Stomach (tissue), 9 donors: ENCODE results near the gene GRAMD2A. TPM values are rescaled to one million over a fixed set of nuclear protein-coding genes. Genes with fewer than 3 reads are reported as not detected.
A peak's percentile ranks its signal among the peaks of the same experiment; 100 is the strongest.

ENCODE experiments used
- DNase-seq, 2 donors: peaks; one replicate each; pipeline versions ENCODE4 v3.0.0 to v3.0.0-alpha.2; 2013 to 2019
- H3K27ac ChIP-seq, 5 donors: fragments of 200-600 bp in 4 of 5; sonication (generic) in 4 of 5; one replicate each; pipeline ENCODE4 v1.5.1; 2013 to 2019; ENCODE audit warnings: mild to moderate bottlenecking in 1 of 5, moderate library complexity in 1 of 5
- H3K27me3 ChIP-seq, 3 donors: fragments of 200-600 bp; sonication (generic); one replicate each; pipeline ENCODE4 v1.5.1; 2017 to 2019; ENCODE audit warnings: mixed run types in 1 of 3
- H3K36me3 ChIP-seq, 4 donors: fragments of 200-600 bp; sonication (generic); 1 replicate in 3 of 4; 2 replicates in 1 of 4; pipeline ENCODE4 v1.5.1; 2016 to 2019
- H3K4me1 ChIP-seq, 4 donors: fragments of 200-600 bp; sonication (generic); one replicate each; pipeline ENCODE4 v1.5.1; 2016 to 2019
- H3K4me3 ChIP-seq, 4 donors: fragments of 200-600 bp; sonication (generic) in 3 of 4; one replicate each; pipeline ENCODE4 v1.5.1; 2016 to 2019; ENCODE audit warnings: mild to moderate bottlenecking in 1 of 4
- H3K9me3 ChIP-seq, 4 donors: fragments of 200-600 bp; sonication (generic); one replicate each; pipeline ENCODE4 v1.5.1; 2016 to 2019
- EP300 ChIP-seq: sonication (generic); formaldehyde crosslinking; IDR thresholded peaks from one replicate; pipeline ENCODE4 v1.6.1; 2017; ENCODE audit warnings: antibody characterized with exemption
- POLR2A ChIP-seq, 4 donors: fragments of 450-650 bp; IDR thresholded peaks; one replicate each; pipeline ENCODE4 v1.6.1; 2016; ENCODE audit warnings: antibody characterized with exemption in 4 of 4, control low read depth in 2 of 4, mild to moderate bottlenecking in 1 of 4, moderate library complexity in 1 of 4
- POLR2AphosphoS5 ChIP-seq, 3 donors: sonication (generic); formaldehyde crosslinking; IDR thresholded peaks; one replicate each; pipeline ENCODE4 v1.6.1; 2016; ENCODE audit warnings: antibody characterized with exemption in 3 of 3
- WGBS, 5 donors: extraction: QIAGEN DNeasy Blood & Tissue Kit in 3 of 5; methylation state at CpG; one replicate each; pipeline versions ENCODE4 v1.1.5 to v1.1.7; 2013 to 2018; 5-methylcytosine and 5-hydroxymethylcytosine counted together
- intact Hi-C: fragments of 100-400 bp; cut with DNase I; formaldehyde crosslinking; loops from one replicate; pipeline ENCODE4 v1.15.1; 2023; ENCODE audit warnings: low total_unique reads
- polyA plus RNA-seq, 3 donors: library from polyadenylated mRNA; stranded (reverse); fragments of 200-250 nt; gene quantifications; one replicate each; pipeline ENCODE4 v1.2.3, GENCODE V29; 2013
- total RNA-seq, 5 donors: library from RNA; depleted of rRNA; stranded (reverse); fragments of >200 nt; gene quantifications; one replicate each; pipeline versions ENCODE4 v1.1.0 to v1.2.3, GENCODE V29; 2014 to 2016
- TF ChIP-seq, protein P1 (sequence below), 7 experiments: fragments of 450-650 bp in 4 of 7; fragments of 200-600 bp in 3 of 7; sonication (generic) in 3 of 7; IDR thresholded peaks; one replicate each; pipeline ENCODE4 v1.5.1; 2016 to 2019; ENCODE audit warnings: antibody characterized with exemption in 7 of 7, control low read depth in 2 of 7, mild to moderate bottlenecking in 1 of 7
- donor health status: healthy with polysubstance abuse.
- donor health status: Bipolar disorder and iron deficiency.
- donor health status: healthy.

The GRAMD2A gene
- total and polyA plus RNA-seq, 8 donors = 0.29 to 0.92 (median 0.59) TPM; not detected in 4

DNA sequence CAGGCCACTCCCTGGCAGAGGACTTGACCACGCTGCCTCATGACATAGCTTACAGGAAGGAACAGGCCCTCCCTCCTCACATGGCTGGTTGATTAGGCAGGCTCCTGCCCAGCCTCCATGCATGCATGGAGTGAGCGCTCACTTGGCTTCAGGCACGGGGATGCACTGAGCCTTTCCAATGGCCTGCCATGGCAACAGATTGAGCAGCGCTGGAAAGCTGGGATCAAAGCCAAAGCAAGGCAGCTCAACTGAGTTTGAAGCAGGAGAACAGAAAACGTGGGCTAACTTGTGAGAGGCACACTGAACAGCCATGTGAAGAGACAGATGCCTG lies 5.9 kb upstream of the GRAMD2A start:
- Histone ChIP-seq H3K4me1 (peaks cover 8 to 35% (median 14%) of the 10 kb centered on the region in 4 donors), H3K27me3 (no peaks in the 10 kb centered on the region), H3K27ac (peak overlapping the region in 4 of 5 donors; percentile 8 to 69 (median 58)), H3K9me3 (no peaks in the 10 kb centered on the region), H3K36me3 (peaks cover 84 to 100% (median 99%) of the 10 kb centered on the region in 4 donors), H3K4me3 (no peak overlapping the region)
- peak; percentile 27 to 77 (median 62) for TF ChIP-seq POLR2AphosphoS5 (IDR thresholded peaks at IDR 0.05)
- no peak for TF ChIP-seq EP300
- TF ChIP-seq, protein P1, sequence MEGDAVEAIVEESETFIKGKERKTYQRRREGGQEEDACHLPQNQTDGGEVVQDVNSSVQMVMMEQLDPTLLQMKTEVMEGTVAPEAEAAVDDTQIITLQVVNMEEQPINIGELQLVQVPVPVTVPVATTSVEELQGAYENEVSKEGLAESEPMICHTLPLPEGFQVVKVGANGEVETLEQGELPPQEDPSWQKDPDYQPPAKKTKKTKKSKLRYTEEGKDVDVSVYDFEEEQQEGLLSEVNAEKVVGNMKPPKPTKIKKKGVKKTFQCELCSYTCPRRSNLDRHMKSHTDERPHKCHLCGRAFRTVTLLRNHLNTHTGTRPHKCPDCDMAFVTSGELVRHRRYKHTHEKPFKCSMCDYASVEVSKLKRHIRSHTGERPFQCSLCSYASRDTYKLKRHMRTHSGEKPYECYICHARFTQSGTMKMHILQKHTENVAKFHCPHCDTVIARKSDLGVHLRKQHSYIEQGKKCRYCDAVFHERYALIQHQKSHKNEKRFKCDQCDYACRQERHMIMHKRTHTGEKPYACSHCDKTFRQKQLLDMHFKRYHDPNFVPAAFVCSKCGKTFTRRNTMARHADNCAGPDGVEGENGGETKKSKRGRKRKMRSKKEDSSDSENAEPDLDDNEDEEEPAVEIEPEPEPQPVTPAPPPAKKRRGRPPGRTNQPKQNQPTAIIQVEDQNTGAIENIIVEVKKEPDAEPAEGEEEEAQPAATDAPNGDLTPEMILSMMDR (IDR thresholded peaks at IDR 0.05) = no peak
- no peak for TF ChIP-seq POLR2A (IDR thresholded peaks at IDR 0.05)
- DNase-seq = peak; percentile 68 to 86
- intact Hi-C loops = loop anchor here (5.0 kb wide), 1 partner anchor 79 kb away; no protein-coding TSS in a partner anchor
- WGBS, 5 donors = 10 to 37% (median 19%) methylated on average over 3 to 5 of the region's 5 CpGs

DNA sequence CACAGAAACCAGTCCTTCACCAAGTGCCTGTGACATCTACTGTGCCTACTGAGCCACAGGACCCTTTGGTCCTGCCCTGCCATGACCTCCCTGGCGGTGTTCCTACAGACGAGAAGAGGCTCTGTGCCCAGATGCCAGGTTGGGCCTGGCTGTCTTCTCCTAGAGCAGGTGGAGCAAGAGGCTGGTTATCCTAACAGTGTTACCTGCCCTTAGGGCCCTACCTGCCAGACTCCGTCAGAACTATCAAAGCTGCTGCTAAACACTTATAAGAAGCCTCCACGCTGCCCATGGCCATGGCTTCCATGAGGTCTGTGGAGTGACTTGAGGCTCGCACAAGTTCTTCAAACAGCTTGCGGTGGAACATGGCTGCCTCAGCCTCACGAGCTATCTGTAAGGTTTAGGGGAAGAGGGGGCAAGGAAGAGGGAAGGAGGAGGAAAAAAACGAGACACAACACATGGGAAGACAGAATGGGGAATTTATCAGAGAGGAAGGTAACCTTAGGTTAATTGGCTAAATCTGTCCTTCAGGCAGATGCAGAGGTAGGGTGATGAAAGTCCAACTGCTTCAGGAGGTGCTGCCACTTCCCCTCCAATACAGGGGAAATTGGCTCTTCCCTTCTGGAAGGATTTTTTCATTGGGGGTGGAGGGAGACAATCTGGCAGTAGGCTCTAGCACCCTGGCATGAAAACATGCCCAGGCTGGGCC lies 5.4 kb upstream of the GRAMD2A start:
- no peak for TF ChIP-seq POLR2A (IDR thresholded peaks at IDR 0.05)
- no peak for TF ChIP-seq EP300
- TF ChIP-seq, protein P1 (IDR thresholded peaks at IDR 0.05) = no peak
- TF ChIP-seq POLR2AphosphoS5 (IDR thresholded peaks at IDR 0.05) = no peak
- no peaks in the 10 kb centered on the region for H3K27me3 ChIP-seq
- peaks cover 80 to 97% (median 96%) of the 10 kb centered on the region in 4 donors for H3K36me3 ChIP-seq
- no peak for DNase-seq
- intact Hi-C loops = loop anchor here (5.0 kb wide), 1 partner anchor 79 kb away; no protein-coding TSS in a partner anchor
- WGBS, 5 donors = 81 to 88% (median 83%) methylated on average over 6 to 8 of the region's 8 CpGs
- H3K4me1 ChIP-seq = peaks cover 8 to 40% (median 15%) of the 10 kb centered on the region in 4 donors
- H3K9me3 ChIP-seq = no peaks in the 10 kb centered on the region
- H3K4me3 ChIP-seq = no peak overlapping the region
- peak overlapping the region; percentile 8 to 69 (median 48) for H3K27ac ChIP-seq

DNA sequence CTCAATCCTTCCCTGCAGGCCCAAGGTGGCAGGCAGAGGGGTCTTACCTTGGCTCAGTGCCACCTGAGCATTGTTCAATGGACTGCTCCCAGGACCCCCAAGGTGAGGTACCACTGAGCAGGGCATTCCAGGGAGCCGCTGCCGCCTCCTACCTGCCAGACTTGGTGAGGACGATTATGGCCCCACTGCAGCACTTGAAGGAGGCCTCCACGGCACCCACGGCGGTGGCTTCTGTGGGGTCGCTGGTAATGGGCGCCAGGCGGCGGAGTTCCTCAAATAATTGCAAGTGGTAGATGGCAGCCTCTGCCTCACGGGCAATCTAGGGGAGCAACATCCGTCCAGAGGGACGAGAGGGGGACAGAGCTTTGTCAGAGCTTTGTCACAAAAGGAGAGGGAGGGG lies 4.7 kb upstream of the GRAMD2A start:
- Histone ChIP-seq H3K4me3 (no peak overlapping the region), H3K4me1 (peaks cover 8 to 45% (median 18%) of the 10 kb centered on the region in 4 donors), H3K9me3 (no peaks in the 10 kb centered on the region), H3K36me3 (peaks cover 73 to 91% (median 89%) of the 10 kb centered on the region in 4 donors), H3K27ac (peak overlapping the region in 3 of 5 donors; percentile 4 to 69 (median 68)), H3K27me3 (peaks cover 0 to 3% (median 2%) of the 10 kb centered on the region in 3 donors)
- intact Hi-C loops = loop anchor here (5.0 kb wide), 1 partner anchor 80 kb away; no protein-coding TSS in a partner anchor
- TF ChIP-seq EP300 = no peak
- TF ChIP-seq, protein P1 (IDR thresholded peaks at IDR 0.05) = no peak
- TF ChIP-seq POLR2AphosphoS5 (IDR thresholded peaks at IDR 0.05) = no peak
- 89 to 95% (median 92%) methylated on average over 6 to 13 of the region's 13 CpGs for WGBS, 5 donors
- no peak for DNase-seq

DNA sequence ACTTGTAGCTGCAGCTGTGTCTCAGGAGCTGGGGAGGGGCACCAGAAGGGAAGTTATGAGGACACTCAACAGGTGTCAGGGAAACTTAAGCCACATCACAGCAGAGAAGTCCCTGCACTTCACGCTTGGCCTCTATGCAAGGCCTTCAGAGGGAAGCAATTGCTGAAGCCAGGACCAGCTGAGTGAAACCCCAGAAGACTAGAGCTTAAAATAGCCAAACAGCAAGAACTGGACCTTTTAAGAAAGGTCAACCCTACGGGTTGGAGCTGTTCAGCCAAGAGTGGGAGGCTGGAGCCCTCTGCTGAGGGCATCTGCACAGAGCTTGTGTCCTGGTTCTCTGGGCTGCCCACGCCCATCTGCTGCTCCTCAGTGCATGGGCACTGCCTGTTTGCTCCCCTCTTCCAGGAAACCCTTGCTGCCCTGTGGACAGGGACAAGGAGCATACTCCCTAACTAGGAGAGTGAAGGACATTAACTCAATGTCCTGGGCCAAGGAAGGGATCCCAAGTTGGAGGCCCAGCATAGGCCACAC lies 3.9 kb upstream of the GRAMD2A start:
- intact Hi-C loops = loop anchor here (5.0 kb wide), 1 partner anchor 81 kb away; no protein-coding TSS in a partner anchor
- no peak overlapping the region for H3K4me3 ChIP-seq
- peak overlapping the region in 2 of 5 donors; percentile 46 to 52 for H3K27ac ChIP-seq
- TF ChIP-seq POLR2AphosphoS5 (IDR thresholded peaks at IDR 0.05) = no peak
- no peak for TF ChIP-seq POLR2A (IDR thresholded peaks at IDR 0.05)
- TF ChIP-seq, protein P1 (IDR thresholded peaks at IDR 0.05) = no peak
- TF ChIP-seq EP300 = no peak
- H3K36me3 ChIP-seq = peaks cover 65 to 82% (median 81%) of the 10 kb centered on the region in 4 donors
- H3K4me1 ChIP-seq = peaks cover 14 to 52% (median 26%) of the 10 kb centered on the region in 4 donors
- no peak for DNase-seq
- peaks cover 0 to 11% (median 10%) of the 10 kb centered on the region in 3 donors for H3K27me3 ChIP-seq
- no peaks in the 10 kb centered on the region for H3K9me3 ChIP-seq
- WGBS, 5 donors = 71 to 81% (median 73%) methylated on average over 3 of the region's 3 CpGs
